Ovary (tissue), 3 donors: Measurements from ENCODE around the gene DNAJC6.

Experiments
- CTCF ChIP-seq, 3 donors: fragments of 450-650 bp in 2 of 3; fragments of 200-600 bp in 1 of 3; IDR thresholded peaks; one replicate each; pipeline versions ENCODE4 v1.5.1 to v1.8.0; 2016 to 2022; ENCODE audit warnings: antibody characterized with exemption in 3 of 3, mild to moderate bottlenecking in 1 of 3
- EP300 ChIP-seq: sonication (generic); formaldehyde crosslinking; IDR thresholded peaks from one replicate; pipeline ENCODE4 v1.6.1; 2017; ENCODE audit warnings: antibody characterized with exemption
- POLR2A ChIP-seq: fragments of 450-650 bp; IDR thresholded peaks from one replicate; pipeline ENCODE4 v1.6.1; 2017; ENCODE audit warnings: antibody characterized with exemption, mild to moderate bottlenecking, moderate library complexity
- donor health status: DM: no; HTN: no; CAD: no.

- TF ChIP-seq EP300: no peak
- no peak for TF ChIP-seq CTCF (IDR thresholded peaks at IDR 0.05)
- TF ChIP-seq POLR2A: no peak
These were observed 89.7 kb downstream of the DNAJC6 start for GRCh38 chr1:65399003-65399402.
